Heart right ventricle (tissue), 16 donors: Measurements from ENCODE around the gene LYPLAL1. TPM values are rescaled to one million over a fixed set of nuclear protein-coding genes. Genes with fewer than 3 reads are reported as not detected.

Source experiments
- ATAC-seq, 8 donors: fragments of 200-7000 bp; cut with Tn5 transposase; one replicate each; pipeline ENCODE4 v1.9.1; 2020; ENCODE audit warnings: mild to moderate bottlenecking in 8 of 8, moderate library complexity in 8 of 8, moderate number of reproducible peaks in 1 of 8
- DNase-seq, 2 donors: peaks; one replicate each; pipeline ENCODE4 v3.0.0-alpha.2; 2020
- H3K27ac ChIP-seq, 10 donors: fragments of 200-600 bp; sonication (generic) in 2 of 10; one replicate each; pipeline versions ENCODE4 v1.5.0 to v1.8.0; 2020 to 2022; ENCODE audit warnings: mild to moderate bottlenecking in 3 of 10
- H3K27me3 ChIP-seq, 7 donors: fragments of 200-600 bp; one replicate each; pipeline ENCODE4 v1.8.0; 2021 to 2022; ENCODE audit warnings: mild to moderate bottlenecking in 2 of 7
- H3K36me3 ChIP-seq, 9 donors: fragments of 200-600 bp; sonication (generic) in 1 of 9; one replicate each; pipeline versions ENCODE4 v1.5.0 to v1.8.0; 2020 to 2022; ENCODE audit warnings: mild to moderate bottlenecking in 2 of 9
- H3K4me1 ChIP-seq, 9 donors: fragments of 200-600 bp; sonication (generic) in 1 of 9; one replicate each; pipeline versions ENCODE4 v1.5.0 to v1.8.0; 2020 to 2022; ENCODE audit warnings: mild to moderate bottlenecking in 4 of 9
- H3K4me3 ChIP-seq, 10 donors: fragments of 200-600 bp; sonication (generic) in 2 of 10; one replicate each; pipeline versions ENCODE4 v1.5.0 to v1.8.0; 2020 to 2022; ENCODE audit warnings: mild to moderate bottlenecking in 7 of 10, moderate library complexity in 2 of 10
- H3K9me3 ChIP-seq, 11 donors: fragments of 200-600 bp in 10 of 11; sonication (generic) in 2 of 11; one replicate each; pipeline versions ENCODE4 v1.5.0 to v1.8.0; 2013 to 2022; ENCODE audit warnings: mild to moderate bottlenecking in 2 of 11, control low read depth in 1 of 11, moderate library complexity in 1 of 11
- WGBS, 2 donors: extraction: QIAGEN DNeasy Blood & Tissue Kit; methylation state at CpG; one replicate each; pipeline ENCODE4 v1.1.7; 2013; ENCODE audit warnings: inconsistent platforms in 1 of 2; 5-methylcytosine and 5-hydroxymethylcytosine counted together
- intact Hi-C, 10 donors: fragments of 100-400 bp; cut with DNase I; formaldehyde crosslinking; loops; one replicate each; pipeline versions ENCODE4 v1.11.1 to v1.14.2; 2022
- polyA plus RNA-seq, 2 donors: library from polyadenylated mRNA; stranded (reverse); fragments of 200-250 nt; gene quantifications; one replicate each; pipeline ENCODE4 v1.2.3, GENCODE V29; 2013
- total RNA-seq, 10 donors: library from RNA; stranded (reverse); fragmentation: NEBNext Ultra II Directional in 3 of 10; extraction: Animal tissue kit (Norgen Biotek cat#: 25700) in 3 of 10; gene quantifications; one replicate each; pipeline versions ENCODE4 v1.2.1 to v1.2.4, GENCODE V29; 2021 to 2023
- TF ChIP-seq, protein P1 (sequence below), 9 donors: fragments of 200-600 bp; sonication (generic) in 2 of 9; IDR thresholded peaks; one replicate each; pipeline versions ENCODE4 v1.5.0 to v1.8.0; 2021 to 2022; ENCODE audit warnings: antibody characterized with exemption in 9 of 9, mild to moderate bottlenecking in 5 of 9, moderate library complexity in 1 of 9
- donor health status: Arrhythmogenic right ventricular cardiomyopathy.
- donor health status: ischemic (EF 13 %, LVEDD 7.1; RV severe dilation, severe dysfunction).
- donor health status: healthy with polysubstance abuse.
- donor health status: DM: no; HTN: yes; CAD: no.
- donor health status: DM: no; HTN: no; CAD: no.
- donor health status: ischemic (EF 25% LVEDD 6.9; RV normal size, moderate dysfunction).
- donor health status: ischemic (EF 25% LVEDD 5.7; RV mildly dilated, moderate dysfunction).
- donor health status: healthy.
- donor health status: DM: yes; HTN: yes; CAD: no.
- donor health status: Ischemic cardiomyopathy.
- donor health status: ischemic (EF 35%, LVEDD 5.7; RV mildly dilated, moderate dysfunction).
- donor health status: nonischemic (EF 11% LVEDD 7.7; RV severe dilation, severe dysfunction).
- donor health status: DM: yes; HTN: yes; CAD: no.
- donor health status: PGD.
- donor health status: ischemic (EF 29% LVEDD 5.4; RV normal size, mild dysfunction).
- donor health status: nonischemic (EF 23%, LVEDD 6.1; RV moderate dilation, normal function).

Gene LYPLAL1
- total and polyA plus RNA-seq, 12 donors, result 22.2 to 186 (median 109) TPM

GRCh38 chr1:219261454-219261853, 87.8 kb downstream of the LYPLAL1 start:
- Histone ChIP-seq H3K27me3 (no peaks in the 10 kb centered on the region), H3K27ac (no peak overlapping the region), H3K9me3 (peaks cover 0 to 30% (median 2%) of the 10 kb centered on the region in 11 donors), H3K4me1 (no peaks in the 10 kb centered on the region), H3K4me3 (no peak overlapping the region), H3K36me3 (peaks cover 0 to 6% (median 0%) of the 10 kb centered on the region in 9 donors)
- TF ChIP-seq, protein P1, sequence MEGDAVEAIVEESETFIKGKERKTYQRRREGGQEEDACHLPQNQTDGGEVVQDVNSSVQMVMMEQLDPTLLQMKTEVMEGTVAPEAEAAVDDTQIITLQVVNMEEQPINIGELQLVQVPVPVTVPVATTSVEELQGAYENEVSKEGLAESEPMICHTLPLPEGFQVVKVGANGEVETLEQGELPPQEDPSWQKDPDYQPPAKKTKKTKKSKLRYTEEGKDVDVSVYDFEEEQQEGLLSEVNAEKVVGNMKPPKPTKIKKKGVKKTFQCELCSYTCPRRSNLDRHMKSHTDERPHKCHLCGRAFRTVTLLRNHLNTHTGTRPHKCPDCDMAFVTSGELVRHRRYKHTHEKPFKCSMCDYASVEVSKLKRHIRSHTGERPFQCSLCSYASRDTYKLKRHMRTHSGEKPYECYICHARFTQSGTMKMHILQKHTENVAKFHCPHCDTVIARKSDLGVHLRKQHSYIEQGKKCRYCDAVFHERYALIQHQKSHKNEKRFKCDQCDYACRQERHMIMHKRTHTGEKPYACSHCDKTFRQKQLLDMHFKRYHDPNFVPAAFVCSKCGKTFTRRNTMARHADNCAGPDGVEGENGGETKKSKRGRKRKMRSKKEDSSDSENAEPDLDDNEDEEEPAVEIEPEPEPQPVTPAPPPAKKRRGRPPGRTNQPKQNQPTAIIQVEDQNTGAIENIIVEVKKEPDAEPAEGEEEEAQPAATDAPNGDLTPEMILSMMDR (IDR thresholded peaks at IDR 0.05), result no peak
- DNase-seq, result no peak
- WGBS, 2 donors, result 95 to 99% methylated on average over 2 of the region's 2 CpGs
- intact Hi-C loops, result no loop called here
- no peak for ATAC-seq
